Measurements from ENCODE around the gene ZNF83.
"Not testable (repeated sequence)": the region's sequence is repeated elsewhere in the genome, so short reads cannot be mapped to it uniquely, and the experiment has no call there.

Gene ZNF83

GRCh38 chr19:52603558-52604207, 34.5 kb downstream of the ZNF83 start:
- CTCF ChIA-PET = interaction anchor here (0.6 to 1.0 kb wide), 3 partner anchors 8 to 106 kb away, joined by 3 to 4 read pairs (median 3); no protein-coding TSS in a partner anchor
- H3K4me3 ChIP-seq (ENCODE audit: low read depth, low read length) = no peak overlapping the region
- POLR2A ChIA-PET = no interaction called here
- TF ChIP-seq CTCF (IDR thresholded peaks at IDR 0.05; ENCODE audit: insufficient read depth, low read length, missing control alignments) = no peak
- peak; percentile 5 for DNase-seq (ENCODE audit: low read depth, low spot score)

GRCh38 chr19:52602941-52603340, 35.2 kb downstream of the ZNF83 start:
- ChIA-PET POLR2A (interaction anchor here (1.1 kb wide), 1 partner anchor 45 kb away, joined by 3 read pairs; no protein-coding TSS in a partner anchor), CTCF (interaction anchor here (1.5 kb wide), 1 partner anchor 17 kb away, joined by 5 read pairs; no protein-coding TSS in a partner anchor)
- DNase-seq (ENCODE audit: low read depth, low spot score) = no peak
- TF ChIP-seq CTCF (IDR thresholded peaks at IDR 0.05; ENCODE audit: insufficient read depth, low read length, missing control alignments) = no peak
- no peak overlapping the region for H3K4me3 ChIP-seq (ENCODE audit: low read depth, low read length)

- ChIA-PET POLR2A (interaction anchor here (1.1 kb wide), 1 partner anchor 46 kb away, joined by 3 read pairs; no protein-coding TSS in a partner anchor), CTCF (interaction anchor here (1.3 to 1.5 kb wide), 2 partner anchors 10 to 18 kb away, joined by 3 to 5 read pairs; no protein-coding TSS in a partner anchor)
- peak; percentile 13 for TF ChIP-seq CTCF (IDR thresholded peaks at IDR 0.05; ENCODE audit: insufficient read depth, low read length, missing control alignments)
- peak overlapping the region; percentile 66 for H3K4me3 ChIP-seq (ENCODE audit: low read depth, low read length)
- not testable (repeated sequence) for DNase-seq (ENCODE audit: low read depth, low spot score)
These were observed 36.2 kb downstream of the ZNF83 start for GRCh38 chr19:52601974-52602366.

GRCh38 chr19:52601025-52601973, 36.9 kb downstream of the ZNF83 start:
- ChIA-PET CTCF (interaction anchor here (1.3 to 1.5 kb wide), 2 partner anchors 11 to 18 kb away, joined by 3 to 5 read pairs; no protein-coding TSS in a partner anchor), POLR2A (no interaction called here)
- DNase-seq (ENCODE audit: low read depth, low spot score) = peak; percentile 23
- H3K4me3 ChIP-seq (ENCODE audit: low read depth, low read length) = peak overlapping the region; percentile 66
- TF ChIP-seq CTCF (IDR thresholded peaks at IDR 0.05; ENCODE audit: insufficient read depth, low read length, missing control alignments) = peak; percentile 46

GRCh38 chr19:52600639-52601024, 37.5 kb downstream of the ZNF83 start:
- POLR2A ChIA-PET = no interaction called here
- CTCF ChIA-PET = no interaction called here
- peak overlapping the region; percentile 66 for H3K4me3 ChIP-seq (ENCODE audit: low read depth, low read length)
- DNase-seq (ENCODE audit: low read depth, low spot score) = no peak
- TF ChIP-seq CTCF (IDR thresholded peaks at IDR 0.05; ENCODE audit: insufficient read depth, low read length, missing control alignments) = no peak

- CTCF ChIA-PET = no interaction called here
- no peak overlapping the region for H3K4me3 ChIP-seq (ENCODE audit: low read depth, low read length)
- no peak for DNase-seq (ENCODE audit: low read depth, low spot score)
- POLR2A ChIA-PET = no interaction called here
- TF ChIP-seq CTCF (IDR thresholded peaks at IDR 0.05; ENCODE audit: insufficient read depth, low read length, missing control alignments) = no peak
These were observed 38.9 kb downstream of the ZNF83 start for GRCh38 chr19:52599241-52599640.

GRCh38 chr19:52593441-52593840, 44.7 kb downstream of the ZNF83 start:
- DNase-seq (ENCODE audit: low read depth, low spot score); CTCF ChIA-PET; POLR2A ChIA-PET; H3K4me3 ChIP-seq (ENCODE audit: low read depth, low read length): not testable (repeated sequence)

All from AG04449 (cell line).